ENCODE measurements around the gene ZNF101.
"Not testable (repeated sequence)": the region's sequence is repeated elsewhere in the genome, so short reads cannot be mapped to it uniquely, and the experiment has no call there.

The ZNF101 gene

DNA sequence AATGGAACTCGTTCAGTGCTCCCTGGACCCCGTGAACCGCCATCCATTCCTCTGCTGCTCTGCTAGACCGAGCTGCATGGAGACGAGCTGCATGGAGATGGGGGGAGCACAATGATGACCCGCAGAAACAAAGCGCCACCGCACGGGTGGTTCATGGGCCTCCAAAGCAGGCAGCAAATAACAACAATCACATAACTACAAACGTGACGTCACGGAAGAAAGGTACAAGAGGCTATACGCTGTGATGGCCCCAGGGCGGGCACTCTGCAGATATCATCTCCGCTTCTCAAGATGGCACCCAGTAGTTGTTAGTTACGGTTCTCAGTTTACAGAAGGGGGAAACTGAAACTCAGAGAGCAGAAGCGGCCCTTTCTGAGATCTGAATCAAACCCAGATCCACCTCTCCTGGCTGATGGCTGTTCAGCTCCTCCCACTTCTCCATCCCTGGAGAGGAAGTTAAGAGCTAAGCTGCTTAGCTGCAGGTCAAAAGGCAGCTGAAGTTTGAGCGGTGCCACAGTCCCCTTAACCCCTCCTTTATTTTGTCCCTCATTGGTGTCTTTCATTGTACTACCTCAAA is 6.9 kb upstream of the ZNF101 start:
- peaks cover 20% of the 10 kb centered on the region for H3K4me1 Mint-ChIP-seq
- TF ChIP-seq, protein P1, sequence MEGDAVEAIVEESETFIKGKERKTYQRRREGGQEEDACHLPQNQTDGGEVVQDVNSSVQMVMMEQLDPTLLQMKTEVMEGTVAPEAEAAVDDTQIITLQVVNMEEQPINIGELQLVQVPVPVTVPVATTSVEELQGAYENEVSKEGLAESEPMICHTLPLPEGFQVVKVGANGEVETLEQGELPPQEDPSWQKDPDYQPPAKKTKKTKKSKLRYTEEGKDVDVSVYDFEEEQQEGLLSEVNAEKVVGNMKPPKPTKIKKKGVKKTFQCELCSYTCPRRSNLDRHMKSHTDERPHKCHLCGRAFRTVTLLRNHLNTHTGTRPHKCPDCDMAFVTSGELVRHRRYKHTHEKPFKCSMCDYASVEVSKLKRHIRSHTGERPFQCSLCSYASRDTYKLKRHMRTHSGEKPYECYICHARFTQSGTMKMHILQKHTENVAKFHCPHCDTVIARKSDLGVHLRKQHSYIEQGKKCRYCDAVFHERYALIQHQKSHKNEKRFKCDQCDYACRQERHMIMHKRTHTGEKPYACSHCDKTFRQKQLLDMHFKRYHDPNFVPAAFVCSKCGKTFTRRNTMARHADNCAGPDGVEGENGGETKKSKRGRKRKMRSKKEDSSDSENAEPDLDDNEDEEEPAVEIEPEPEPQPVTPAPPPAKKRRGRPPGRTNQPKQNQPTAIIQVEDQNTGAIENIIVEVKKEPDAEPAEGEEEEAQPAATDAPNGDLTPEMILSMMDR (IDR thresholded peaks at IDR 0.05) = no peak
- peak overlapping the region; percentile 93 for H3K4me3 Mint-ChIP-seq
- peak overlapping the region; percentile 89 for H3K27ac Mint-ChIP-seq
- DNase-seq = no peak
- H3K27me3 Mint-ChIP-seq (ENCODE audit: low read depth, poor library complexity) = no peaks in the 10 kb centered on the region
- peaks cover 10% of the 10 kb centered on the region for H3K9me3 Mint-ChIP-seq
- H3K36me3 Mint-ChIP-seq (ENCODE audit: low read depth) = peaks cover 17% of the 10 kb centered on the region

DNA sequence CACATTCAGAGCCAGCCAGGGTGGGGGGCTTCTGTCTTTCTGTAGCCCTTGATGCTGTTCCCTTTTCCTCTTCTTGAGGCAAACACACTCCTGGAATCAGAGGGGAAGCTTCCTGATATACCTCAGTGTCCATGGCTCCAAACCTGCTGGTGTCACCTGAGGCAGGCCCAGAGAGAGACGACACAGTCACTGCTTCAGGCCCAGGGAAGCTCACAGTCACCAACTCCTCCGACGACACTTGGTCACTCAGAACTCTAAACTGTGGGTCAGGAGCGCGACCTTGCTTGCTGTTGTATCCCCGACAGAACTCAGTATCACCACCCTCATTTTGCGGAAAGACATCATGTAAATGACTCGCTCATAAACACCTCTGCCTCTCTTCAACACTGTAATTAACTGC is 6.3 kb upstream of the ZNF101 start:
- peaks cover 10% of the 10 kb centered on the region for H3K9me3 Mint-ChIP-seq
- H3K36me3 Mint-ChIP-seq (ENCODE audit: low read depth) = peaks cover 17% of the 10 kb centered on the region
- peaks cover 20% of the 10 kb centered on the region for H3K4me1 Mint-ChIP-seq
- peak overlapping the region; percentile 93 for H3K4me3 Mint-ChIP-seq
- TF ChIP-seq, protein P1 (IDR thresholded peaks at IDR 0.05) = no peak
- no peak for DNase-seq
- H3K27ac Mint-ChIP-seq = peak overlapping the region; percentile 41
- no peaks in the 10 kb centered on the region for H3K27me3 Mint-ChIP-seq (ENCODE audit: low read depth, poor library complexity)

DNA sequence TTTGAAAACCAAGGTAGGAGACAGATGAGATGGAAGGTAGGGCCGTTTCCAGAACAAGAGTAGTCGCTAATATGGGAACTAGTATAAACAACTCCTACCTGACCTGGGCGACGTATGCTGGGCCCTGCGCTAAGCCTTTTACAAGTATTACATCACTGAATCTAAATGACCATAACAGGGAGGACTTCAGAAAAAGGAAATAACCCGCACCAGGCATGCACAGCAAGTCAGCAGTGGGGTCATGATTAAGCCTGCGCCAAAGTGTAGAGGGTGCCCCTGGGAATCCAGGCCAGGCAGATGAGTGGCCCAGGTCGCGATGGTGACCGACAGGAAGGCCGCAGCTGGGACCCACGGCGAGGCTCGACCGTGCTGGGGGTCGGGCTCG is 5.8 kb upstream of the ZNF101 start:
- no peak for DNase-seq
- peaks cover 13% of the 10 kb centered on the region for H3K36me3 Mint-ChIP-seq (ENCODE audit: low read depth)
- peak overlapping the region; percentile 41 for H3K27ac Mint-ChIP-seq
- no peaks in the 10 kb centered on the region for H3K27me3 Mint-ChIP-seq (ENCODE audit: low read depth, poor library complexity)
- TF ChIP-seq, protein P1 (IDR thresholded peaks at IDR 0.05) = no peak
- H3K4me1 Mint-ChIP-seq = peaks cover 20% of the 10 kb centered on the region
- H3K4me3 Mint-ChIP-seq = peak overlapping the region; percentile 93
- H3K9me3 Mint-ChIP-seq = peaks cover 10% of the 10 kb centered on the region

DNA sequence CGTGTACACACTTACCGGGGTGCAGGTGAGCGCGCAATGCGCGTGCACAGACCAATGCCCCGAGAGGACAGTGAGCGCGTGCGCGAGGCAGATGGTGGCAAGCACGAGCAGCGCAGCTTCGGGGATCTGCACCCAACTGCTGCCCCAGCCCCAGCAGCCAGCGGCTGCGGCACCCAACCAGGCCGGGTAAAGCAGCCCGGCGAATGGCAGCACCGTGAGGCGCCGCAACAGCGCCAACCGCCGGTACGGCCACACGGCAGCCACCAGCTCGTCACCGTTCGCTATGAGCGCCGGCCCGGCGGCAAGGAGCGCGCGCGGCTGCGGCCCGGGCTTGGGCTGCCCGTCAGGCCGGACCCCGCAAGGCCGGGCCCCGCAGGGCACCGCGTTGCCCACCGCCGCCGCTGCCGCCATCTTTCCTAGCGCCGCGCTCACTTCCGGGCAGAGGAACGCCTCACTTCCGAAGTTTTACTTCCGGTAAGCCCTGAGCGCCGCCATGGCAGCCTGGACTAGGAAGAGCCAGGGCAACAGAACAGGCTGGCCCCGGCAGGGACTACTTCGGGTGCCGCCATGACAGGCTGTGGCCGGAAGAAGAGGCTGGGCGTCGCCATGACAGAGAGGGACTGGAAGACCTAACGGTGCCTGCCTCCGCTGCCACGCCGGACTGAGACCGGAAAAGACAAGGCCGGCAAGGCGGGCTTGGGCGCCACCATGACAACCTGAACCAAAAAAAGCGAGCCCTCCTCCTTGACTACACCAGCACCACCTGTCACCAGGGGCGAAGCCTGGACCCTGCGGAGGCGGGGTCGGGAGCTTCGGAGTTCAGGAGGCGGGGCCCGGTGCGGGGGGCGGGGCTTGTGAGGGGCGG is 5.2 kb upstream of the ZNF101 start, which contains the start of gene ATP13A1:
ATP13A1 (minus strand) TSS at position 421 of the 865 bp plus-strand sequence; CDS start at position 411, 10 bp downstream.
- Mint-ChIP-seq H3K36me3 (ENCODE audit: low read depth) (peaks cover 8% of the 10 kb centered on the region), H3K27ac (peak within 1 kb of the TSS; percentile 92), H3K27me3 (ENCODE audit: low read depth, poor library complexity) (no peaks in the 10 kb centered on the region), H3K4me1 (peaks cover 27% of the 10 kb centered on the region), H3K9me3 (peaks cover 15% of the 10 kb centered on the region), H3K4me3 (peak within 1 kb of the TSS; percentile 93)
- DNase-seq = peak; percentile 86
- TF ChIP-seq, protein P1 (IDR thresholded peaks at IDR 0.05) = no peak

DNA sequence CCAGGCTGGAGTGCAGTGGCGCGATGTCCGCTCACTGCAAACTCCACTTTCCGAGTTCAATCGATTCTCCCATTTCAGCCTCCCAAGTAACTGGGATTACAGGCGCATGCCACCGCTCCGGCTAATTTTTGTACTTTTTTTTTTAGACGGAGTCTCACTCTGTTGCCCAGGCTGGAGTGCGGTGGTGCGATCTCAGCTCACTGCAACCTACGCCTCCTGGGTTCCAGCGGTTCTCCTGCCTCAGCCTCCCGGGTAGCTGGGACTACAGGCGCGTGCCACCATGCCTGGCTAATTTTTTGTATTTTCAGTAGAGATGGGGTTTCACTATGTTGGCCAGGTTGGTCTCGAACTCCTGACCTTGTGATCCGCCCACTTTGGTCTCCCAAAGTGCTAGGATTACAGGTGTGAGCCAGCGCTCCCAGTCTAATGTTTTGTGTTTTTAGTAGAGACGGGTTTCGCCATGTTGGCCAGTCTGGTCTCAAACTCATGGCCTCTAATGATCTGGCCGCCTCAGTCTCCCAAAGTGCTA is 3.2 kb upstream of the ZNF101 start:
- Mint-ChIP-seq H3K9me3 (peaks cover 18% of the 10 kb centered on the region), H3K4me3 (peak overlapping the region; percentile 63), H3K4me1 (peaks cover 35% of the 10 kb centered on the region)
- DNase-seq; H3K36me3 Mint-ChIP-seq (ENCODE audit: low read depth); H3K27ac Mint-ChIP-seq; H3K27me3 Mint-ChIP-seq (ENCODE audit: low read depth, poor library complexity): not testable (repeated sequence)

DNA sequence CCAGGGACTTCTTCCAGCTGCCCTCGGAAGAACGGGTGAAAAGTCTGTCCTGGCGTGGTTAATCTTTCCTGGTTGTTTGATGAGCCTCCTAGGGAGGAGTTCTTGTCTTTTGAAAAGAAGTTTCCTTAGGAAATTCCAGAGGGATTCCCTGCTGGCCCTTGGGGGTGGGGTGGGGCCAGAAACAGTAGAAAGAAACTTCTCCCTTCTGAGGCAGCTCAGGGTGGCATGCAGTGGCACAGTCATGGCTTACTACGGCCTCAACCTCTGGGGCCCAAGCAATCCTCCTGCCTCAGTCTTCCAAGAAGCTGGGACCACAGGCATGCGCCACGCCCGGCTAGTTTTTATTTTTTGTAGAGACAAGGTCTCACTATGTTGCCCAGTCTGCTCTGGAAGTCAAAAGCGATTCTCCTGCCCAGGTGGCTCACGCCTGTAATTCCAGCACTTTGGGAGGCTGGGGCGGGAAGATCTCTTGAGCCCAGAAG is 1.5 kb downstream of the ZNF101 start:
- H3K9me3 Mint-ChIP-seq = peaks cover 47% of the 10 kb centered on the region
- peaks cover 14% of the 10 kb centered on the region for H3K4me1 Mint-ChIP-seq
- TF ChIP-seq, protein P1 (IDR thresholded peaks at IDR 0.05) = no peak
- H3K27me3 Mint-ChIP-seq (ENCODE audit: low read depth, poor library complexity) = no peaks in the 10 kb centered on the region
- H3K4me3 Mint-ChIP-seq = peak overlapping the region; percentile 88
- peaks cover 46% of the 10 kb centered on the region for H3K36me3 Mint-ChIP-seq (ENCODE audit: low read depth)
- no peak for DNase-seq
- no peak overlapping the region for H3K27ac Mint-ChIP-seq

All from nephron progenitor cell (in vitro differentiated cells).